PC-3 (cell line): ENCODE results near the gene SIAE.

Experiments used
- CTCF ChIP-seq: fragments of 300-600 bp; sonication (generic); conservative IDR thresholded peaks from 2 replicates; pipeline ENCODE4 v1.5.1; 2017; ENCODE audit warnings: antibody characterized with exemption, low read depth, mild to moderate bottlenecking, low read length
- EZH2phosphoT487 ChIP-seq: fragments of 300-600 bp; sonication (generic); IDR thresholded peaks from 2 replicates; pipeline ENCODE4 v1.6.1; 2018; ENCODE audit warnings: mild to moderate bottlenecking, antibody characterized with exemption, low read length, borderline replicate concordance

- no peak for TF ChIP-seq CTCF
- no peak for TF ChIP-seq EZH2phosphoT487
Observed at GRCh38 chr11:124673333-124674167, at the start of gene SIAE, which contains the start of gene SPA17.
